ENCODE data around the gene GGTLC2.
"Not testable (repeated sequence)": the region's sequence is repeated elsewhere in the genome, so short reads cannot be mapped to it uniquely, and the experiment has no call there.

GGTLC2 gene

DNA sequence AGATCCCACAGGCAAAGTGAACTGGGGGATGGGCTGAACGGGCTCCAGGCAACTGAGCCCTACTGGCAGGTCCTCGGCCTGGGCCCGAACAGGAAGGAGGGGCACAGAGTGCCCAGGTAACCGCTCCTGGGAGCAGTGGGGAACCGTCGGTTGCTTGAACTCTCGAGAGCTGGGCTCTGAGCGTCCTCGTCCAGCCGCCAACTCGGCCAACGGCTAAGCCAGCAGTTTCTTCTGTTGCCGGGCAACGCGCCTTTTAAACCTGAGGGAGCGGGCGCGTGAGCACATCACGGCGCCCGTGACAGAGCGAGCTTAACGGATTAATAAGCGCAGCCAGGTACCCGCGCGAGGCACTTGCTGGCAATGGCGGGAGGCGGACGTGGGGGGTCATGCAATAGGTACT is at the start of gene GGTLC2:
TSS of gene GGTLC2 (plus strand) at position 301 of the 400 bp plus-strand sequence. CDS start 1,732 bp downstream, outside the sequence.
- DNase-seq (ENCODE audit: low read depth in 2 of 2), result not testable (repeated sequence)

DNA sequence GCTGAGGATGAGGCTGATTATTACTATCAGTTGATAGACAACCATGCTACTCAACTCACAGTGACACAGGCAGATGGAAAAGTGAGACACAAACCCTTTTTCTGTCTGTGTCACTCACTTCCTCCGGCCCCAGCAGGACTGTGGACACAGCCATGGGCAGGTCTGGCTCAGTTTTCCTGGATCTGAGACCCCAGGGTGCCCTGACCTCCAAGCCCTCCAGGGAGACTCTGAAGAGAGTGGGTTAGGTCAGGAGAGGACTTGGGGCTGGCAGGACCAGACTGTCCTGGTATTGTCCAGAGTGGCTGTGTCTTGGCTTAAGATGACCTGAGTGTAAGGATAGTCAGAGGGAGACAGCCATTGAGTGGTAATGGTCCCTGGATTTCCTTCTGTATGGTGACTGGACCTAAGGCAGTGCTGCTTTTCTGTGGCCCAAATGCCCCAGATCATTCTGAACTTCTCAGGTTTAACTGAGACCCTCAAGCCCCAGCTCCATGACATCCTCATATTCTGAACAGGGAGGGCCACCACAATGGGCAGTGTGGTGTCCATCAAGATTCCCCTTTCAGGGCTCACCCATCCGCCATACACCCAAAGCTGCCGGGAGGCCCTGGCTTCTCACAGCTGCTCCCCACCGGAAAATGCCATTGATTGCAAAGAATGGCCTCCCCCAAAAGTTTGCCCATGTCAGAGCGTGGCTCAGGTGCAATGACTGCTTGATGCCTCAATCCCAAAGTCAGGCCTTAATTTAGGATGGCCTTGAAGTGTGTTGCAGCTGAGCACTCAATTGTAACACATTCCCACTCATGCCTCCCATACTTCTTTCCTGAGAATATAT is 49.2 kb upstream of the GGTLC2 start:
- DNase-seq (ENCODE audit: low read depth in 2 of 2), result no peak

- no peak for DNase-seq (ENCODE audit: low read depth in 2 of 2)
These were observed 46.3 kb upstream of the GGTLC2 start for GRCh38 chr22:22598144-22598543.

- DNase-seq (ENCODE audit: low read depth in 2 of 2), result no peak
These were observed 45.2 kb upstream of the GGTLC2 start for GRCh38 chr22:22599248-22599647.

DNA sequence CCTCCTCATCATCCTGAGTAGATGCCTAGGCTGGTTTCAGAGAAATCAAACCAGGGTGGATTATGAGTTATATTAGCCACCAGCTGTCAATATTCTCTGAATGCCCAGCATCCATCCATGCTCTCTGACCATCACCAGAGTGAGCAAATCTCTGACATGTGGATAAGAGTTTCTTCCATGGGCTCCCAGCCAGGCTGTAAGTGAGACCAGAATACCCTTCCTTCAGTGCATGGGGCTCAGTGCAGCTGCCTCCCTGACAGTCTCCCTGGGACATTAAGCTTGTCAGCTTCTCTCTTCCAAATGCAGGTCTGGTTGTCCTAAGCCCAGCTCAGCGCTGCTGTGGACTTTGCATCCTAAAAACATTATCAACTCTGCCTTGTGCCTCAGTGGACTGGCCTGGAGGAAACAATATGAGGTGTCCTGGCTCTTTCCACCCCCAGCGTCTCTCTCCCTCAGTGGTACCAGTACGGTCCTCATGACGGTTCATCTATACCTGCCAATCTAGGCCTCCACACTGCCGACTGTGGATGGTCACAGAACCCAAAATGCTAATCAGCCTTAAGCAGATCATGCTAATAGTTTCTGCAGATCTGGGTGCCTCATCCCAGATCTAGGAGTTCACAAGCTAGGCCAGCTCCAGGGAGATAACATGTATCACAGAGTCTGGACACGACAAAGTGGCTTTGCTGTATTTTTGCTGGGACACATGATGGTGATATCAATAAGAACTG is 43.7 kb upstream of the GGTLC2 start:
- DNase-seq (ENCODE audit: low read depth in 2 of 2), result no peak

GRCh38 chr22:22603470-22603947 is 40.9 kb upstream of the GGTLC2 start:
- no peak for DNase-seq (ENCODE audit: low read depth in 2 of 2)

GRCh38 chr22:22604326-22605073 is 39.9 kb upstream of the GGTLC2 start:
- no peak for DNase-seq (ENCODE audit: low read depth in 2 of 2)

- no peak for DNase-seq (ENCODE audit: low read depth in 2 of 2)
These were observed 39.4 kb upstream of the GGTLC2 start for GRCh38 chr22:22605074-22605404.

GRCh38 chr22:22608022-22608421 is 36.4 kb upstream of the GGTLC2 start:
- DNase-seq (ENCODE audit: low read depth in 2 of 2), result not testable (repeated sequence)

GRCh38 chr22:22609291-22609690 is 35.1 kb upstream of the GGTLC2 start:
- DNase-seq (ENCODE audit: low read depth in 2 of 2), result no peak

GRCh38 chr22:22612516-22612915 is 31.9 kb upstream of the GGTLC2 start:
- no peak for DNase-seq (ENCODE audit: low read depth in 2 of 2)

GRCh38 chr22:22614065-22614464 is 30.3 kb upstream of the GGTLC2 start:
- no peak for DNase-seq (ENCODE audit: low read depth in 2 of 2)

DNA sequence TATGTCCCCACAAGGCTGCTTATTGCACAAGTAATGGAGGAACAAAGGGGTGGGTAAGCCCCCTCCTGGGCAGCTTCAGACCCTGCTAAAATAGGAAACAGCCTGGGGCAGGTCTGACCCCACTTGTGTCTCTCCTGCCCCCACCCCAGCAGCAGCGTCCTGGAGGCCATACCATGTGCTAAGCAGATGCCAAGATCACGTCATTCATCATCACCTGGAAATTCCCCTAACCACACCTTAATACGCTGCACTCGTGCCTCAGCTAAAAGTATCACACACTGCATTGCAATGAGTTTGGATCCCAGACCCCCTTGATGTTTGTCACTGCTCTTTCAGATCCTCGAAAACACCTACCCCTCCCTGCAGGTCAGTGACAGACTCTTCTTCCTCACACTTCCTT is 27.8 kb upstream of the GGTLC2 start:
- no peak for DNase-seq (ENCODE audit: low read depth in 2 of 2)

DNA sequence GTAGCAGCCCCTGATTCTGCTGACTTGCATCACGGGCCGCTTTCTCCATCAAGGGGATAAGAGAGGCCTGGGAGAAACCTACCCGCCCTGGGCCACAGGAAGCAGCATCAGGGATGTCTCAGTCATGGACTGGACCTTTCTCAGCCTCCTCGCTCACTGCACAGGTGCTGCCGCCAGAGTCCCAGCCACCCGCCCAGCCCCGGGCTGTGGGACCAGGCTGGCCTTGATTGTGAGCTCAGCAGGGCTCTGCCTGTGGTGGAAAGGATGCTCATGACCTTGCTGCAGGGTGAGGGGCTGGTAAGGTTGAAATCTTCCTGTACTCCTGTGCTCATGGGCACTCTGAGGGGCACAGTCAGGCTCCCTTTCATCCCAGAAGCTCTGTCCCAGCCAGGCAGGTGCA is 26.0 kb upstream of the GGTLC2 start:
- DNase-seq (ENCODE audit: low read depth in 2 of 2), result no peak

GRCh38 chr22:22618923-22619322 is 25.5 kb upstream of the GGTLC2 start:
- DNase-seq (ENCODE audit: low read depth in 2 of 2), result no peak

GRCh38 chr22:22619765-22620414 is 24.5 kb upstream of the GGTLC2 start:
- no peak for DNase-seq (ENCODE audit: low read depth in 2 of 2)

DNA sequence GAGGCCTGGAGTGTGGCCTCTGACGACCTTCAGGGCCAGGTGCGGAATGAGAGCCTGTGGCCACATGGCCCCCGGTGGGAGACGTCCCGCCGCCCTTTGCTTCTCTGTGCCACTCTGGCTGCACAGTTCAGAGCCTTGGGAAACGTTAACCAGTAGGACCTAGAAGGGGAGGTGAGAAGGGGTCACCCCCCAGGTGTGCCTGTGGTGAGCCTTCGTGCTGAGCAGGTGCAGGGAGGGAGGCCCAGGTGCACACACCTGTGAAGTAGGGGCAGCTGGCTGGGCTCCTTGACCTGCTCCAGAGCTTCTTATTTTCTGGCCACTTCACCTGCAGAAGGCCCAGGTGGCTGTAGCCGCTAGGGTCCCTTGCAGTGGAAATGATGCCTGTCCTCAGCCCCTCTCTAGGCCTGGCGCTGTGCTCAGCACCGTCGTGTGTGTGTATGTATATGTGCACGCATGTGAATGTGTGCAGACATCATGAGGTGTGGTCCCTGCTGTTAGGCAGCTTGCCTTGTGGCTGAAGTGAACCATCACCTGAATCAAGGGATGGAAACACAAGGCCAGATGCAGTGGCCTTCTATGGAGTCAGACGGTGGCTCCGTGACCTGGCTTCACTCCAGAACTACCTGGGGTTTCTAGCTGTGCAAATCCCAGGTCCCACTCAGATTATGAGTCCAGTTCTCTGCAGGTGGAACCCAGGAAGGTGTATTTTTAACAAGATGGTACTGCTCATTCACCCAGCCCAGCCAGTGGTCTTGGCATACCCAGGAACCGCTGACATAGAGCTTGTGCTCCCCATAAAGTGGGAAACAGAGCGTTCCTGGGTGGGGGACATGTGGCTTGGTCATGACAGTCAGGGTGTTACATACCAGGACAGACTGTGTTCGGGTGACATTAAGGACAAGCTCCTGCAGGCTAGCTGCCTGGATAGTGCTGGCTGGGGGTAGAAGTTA is 15.6 kb upstream of the GGTLC2 start:
- DNase-seq (ENCODE audit: low read depth in 2 of 2), result not testable (repeated sequence)

DNA sequence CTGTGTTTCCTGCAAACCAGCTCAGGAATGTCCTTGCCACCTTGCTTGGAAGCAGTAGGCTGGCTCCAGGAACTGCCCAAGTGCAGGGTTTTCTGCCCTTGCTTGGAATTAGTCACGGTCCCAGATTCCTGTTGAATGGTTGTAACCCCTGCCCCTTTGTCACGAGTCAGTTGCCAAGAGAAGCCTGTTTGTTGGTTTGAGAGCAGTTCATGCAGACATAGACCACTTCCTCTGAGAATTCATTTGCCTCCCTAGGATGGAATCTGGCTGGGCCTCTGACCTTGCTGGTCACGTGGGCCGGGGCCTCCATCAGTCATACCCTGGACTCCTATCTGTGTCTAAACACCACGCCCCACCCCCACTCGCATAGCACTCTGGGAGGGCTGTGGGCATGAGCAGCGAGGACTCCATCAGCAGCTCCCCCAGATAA is 13.2 kb upstream of the GGTLC2 start:
- not testable (repeated sequence) for DNase-seq (ENCODE audit: low read depth in 2 of 2)

DNA sequence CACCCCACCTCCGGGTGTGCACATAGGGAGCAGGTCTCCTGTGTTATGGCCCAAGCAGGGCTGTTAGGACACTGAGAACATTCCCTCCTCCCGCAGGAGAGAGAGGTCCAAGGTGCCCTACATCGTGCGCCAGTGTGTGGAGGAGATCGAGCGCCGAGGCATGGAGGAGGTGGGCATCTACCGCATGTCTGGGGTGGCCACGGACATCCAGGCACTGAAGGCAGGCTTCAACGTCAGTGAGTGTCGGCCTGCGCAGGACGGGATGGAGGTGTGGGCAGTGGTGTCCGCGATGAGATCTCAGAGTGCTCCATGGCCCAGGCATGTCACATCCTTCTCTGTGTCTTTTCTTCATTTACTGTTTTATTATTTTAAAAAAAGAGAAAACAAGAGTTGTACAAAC is 12.2 kb upstream of the GGTLC2 start:
- DNase-seq (ENCODE audit: low read depth in 2 of 2), result not testable (repeated sequence)

GRCh38 chr22:22633533-22633932 is 10.9 kb upstream of the GGTLC2 start:
- not testable (repeated sequence) for DNase-seq (ENCODE audit: low read depth in 2 of 2)

DNA sequence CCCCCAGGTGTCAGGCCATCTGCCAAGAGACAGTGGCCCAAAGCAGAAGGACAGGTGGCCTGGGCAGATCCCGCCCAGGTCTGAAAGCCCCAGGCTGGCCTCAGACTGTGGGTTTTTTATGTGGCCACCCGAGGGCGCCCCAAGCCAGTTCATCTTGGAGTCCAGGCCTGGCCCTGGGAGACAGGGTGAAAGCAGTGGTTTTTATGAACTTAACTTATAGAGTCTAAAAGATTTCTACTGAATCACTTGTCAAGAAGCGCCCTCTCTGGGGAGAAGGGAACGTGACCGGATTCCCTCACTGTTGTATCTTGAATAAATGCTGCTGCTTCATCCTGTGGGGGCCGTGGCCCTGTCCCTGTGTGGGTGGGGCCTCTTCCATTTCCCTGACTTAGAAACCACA is 8.2 kb upstream of the GGTLC2 start:
- not testable (repeated sequence) for DNase-seq (ENCODE audit: low read depth in 2 of 2)

Data from stimulated activated CD4-positive, alpha-beta T cell treated with anti-CD3 and anti-CD28 coated beads, Interleukin-1b, Interleukin-23, amount 100 ng/mL, for 4 hours (primary cell).